ENCODE data around the gene SBK1.

DNA sequence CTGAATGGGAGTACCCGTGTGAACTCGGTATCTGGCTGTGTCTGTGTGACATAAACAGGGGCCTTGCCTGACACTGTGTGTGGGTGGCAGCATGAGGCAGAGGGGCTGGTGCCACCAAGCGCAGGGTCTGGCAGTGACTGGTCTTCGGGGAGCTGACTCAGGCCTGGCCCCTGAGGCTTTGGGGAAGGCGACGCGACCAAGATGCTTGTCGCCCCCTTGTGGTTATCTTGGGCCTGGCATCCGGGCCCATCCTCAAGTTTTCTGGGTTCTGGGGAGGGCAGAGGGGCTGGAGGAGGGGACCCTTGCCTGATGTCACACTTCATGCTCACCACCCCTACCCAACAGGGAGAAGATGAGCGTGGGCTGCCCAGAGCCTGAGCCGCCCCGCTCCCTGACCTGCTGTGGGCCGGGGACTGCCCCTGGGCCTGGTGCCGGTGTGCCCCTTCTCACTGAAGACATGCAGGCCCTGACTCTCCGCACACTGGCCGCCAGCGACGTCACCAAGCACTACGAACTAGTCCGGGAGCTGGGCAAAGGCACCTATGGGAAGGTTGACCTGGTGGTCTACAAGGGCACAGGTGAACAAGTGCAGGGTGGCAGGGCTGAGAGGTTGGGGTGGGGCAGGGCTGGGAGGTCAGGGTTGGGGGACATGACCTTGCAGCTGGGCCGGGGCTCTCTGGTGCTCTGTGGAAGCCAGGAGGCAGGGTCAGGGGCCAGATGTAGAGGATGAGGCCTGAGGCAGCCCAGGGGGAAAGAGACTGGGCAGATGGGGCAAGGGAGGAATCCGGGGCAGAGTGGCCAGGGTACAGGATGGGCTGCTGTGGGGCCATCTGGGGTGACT is 24.9 kb downstream of the SBK1 start:
- TF ChIP-seq, protein P1, sequence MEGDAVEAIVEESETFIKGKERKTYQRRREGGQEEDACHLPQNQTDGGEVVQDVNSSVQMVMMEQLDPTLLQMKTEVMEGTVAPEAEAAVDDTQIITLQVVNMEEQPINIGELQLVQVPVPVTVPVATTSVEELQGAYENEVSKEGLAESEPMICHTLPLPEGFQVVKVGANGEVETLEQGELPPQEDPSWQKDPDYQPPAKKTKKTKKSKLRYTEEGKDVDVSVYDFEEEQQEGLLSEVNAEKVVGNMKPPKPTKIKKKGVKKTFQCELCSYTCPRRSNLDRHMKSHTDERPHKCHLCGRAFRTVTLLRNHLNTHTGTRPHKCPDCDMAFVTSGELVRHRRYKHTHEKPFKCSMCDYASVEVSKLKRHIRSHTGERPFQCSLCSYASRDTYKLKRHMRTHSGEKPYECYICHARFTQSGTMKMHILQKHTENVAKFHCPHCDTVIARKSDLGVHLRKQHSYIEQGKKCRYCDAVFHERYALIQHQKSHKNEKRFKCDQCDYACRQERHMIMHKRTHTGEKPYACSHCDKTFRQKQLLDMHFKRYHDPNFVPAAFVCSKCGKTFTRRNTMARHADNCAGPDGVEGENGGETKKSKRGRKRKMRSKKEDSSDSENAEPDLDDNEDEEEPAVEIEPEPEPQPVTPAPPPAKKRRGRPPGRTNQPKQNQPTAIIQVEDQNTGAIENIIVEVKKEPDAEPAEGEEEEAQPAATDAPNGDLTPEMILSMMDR (conservative IDR thresholded peaks at IDR 0.05) = peak; percentile 98
- TF ChIP-seq EZH2 (IDR thresholded peaks at IDR 0.05; ENCODE audit: low read depth) = no peak
